HL-60 (cell line): ENCODE measurements around the gene COQ3.

Source experiments
- DNase-seq, 2 experiments: peaks; one replicate each; pipeline ENCODE4 v3.0.0-alpha.2; 2010 to 2020; ENCODE audit warnings: low read depth in 1 of 2, low spot score in 1 of 2
- H3K27ac ChIP-seq: fragments of 250-450 bp; sonication (Bioruptor Pico); replicated peaks from 2 replicates; pipeline ENCODE4 v1.5.1; 2020; ENCODE audit warnings: mild to moderate bottlenecking, moderate library complexity
- H3K27me3 ChIP-seq: fragments of 250-450 bp; sonication (Bioruptor Pico); 2 replicates; pipeline ENCODE4 v1.5.1; 2021; ENCODE audit warnings: mild to moderate bottlenecking, moderate library complexity; ENCODE audit not compliant: insufficient read depth, poor library complexity, severe bottlenecking
- H3K4me3 ChIP-seq: replicated peaks from 2 replicates; pipeline ENCODE4 v1.5.1; 2011; ENCODE audit warnings: mild to moderate bottlenecking, control low read depth, low read length; ENCODE audit not compliant: insufficient read depth
- GABPA ChIP-seq: IDR thresholded peaks from 2 replicates; pipeline ENCODE4 v1.6.1; 2012; ENCODE audit warnings: low read depth
- POLR2AphosphoS5 ChIP-seq: IDR thresholded peaks from 2 replicates; pipeline ENCODE4 v1.6.1; 2012; ENCODE audit warnings: low read depth
- SPI1 ChIP-seq: IDR thresholded peaks from 2 replicates; pipeline ENCODE4 v1.6.1; 2012; ENCODE audit warnings: low read depth, mild to moderate bottlenecking, borderline replicate concordance
- TF ChIP-seq, protein P1 (sequence below): IDR thresholded peaks from 2 replicates; pipeline ENCODE4 v1.6.1; 2012; ENCODE audit warnings: low read depth; ENCODE audit not compliant: insufficient replicate concordance
- TF ChIP-seq, protein P2 (sequence below): IDR thresholded peaks from one replicate; pipeline ENCODE4 v1.5.1; 2011; ENCODE audit warnings: low read length, control low read depth, inconsistent platforms; ENCODE audit not compliant: insufficient read depth

Gene COQ3

DNA sequence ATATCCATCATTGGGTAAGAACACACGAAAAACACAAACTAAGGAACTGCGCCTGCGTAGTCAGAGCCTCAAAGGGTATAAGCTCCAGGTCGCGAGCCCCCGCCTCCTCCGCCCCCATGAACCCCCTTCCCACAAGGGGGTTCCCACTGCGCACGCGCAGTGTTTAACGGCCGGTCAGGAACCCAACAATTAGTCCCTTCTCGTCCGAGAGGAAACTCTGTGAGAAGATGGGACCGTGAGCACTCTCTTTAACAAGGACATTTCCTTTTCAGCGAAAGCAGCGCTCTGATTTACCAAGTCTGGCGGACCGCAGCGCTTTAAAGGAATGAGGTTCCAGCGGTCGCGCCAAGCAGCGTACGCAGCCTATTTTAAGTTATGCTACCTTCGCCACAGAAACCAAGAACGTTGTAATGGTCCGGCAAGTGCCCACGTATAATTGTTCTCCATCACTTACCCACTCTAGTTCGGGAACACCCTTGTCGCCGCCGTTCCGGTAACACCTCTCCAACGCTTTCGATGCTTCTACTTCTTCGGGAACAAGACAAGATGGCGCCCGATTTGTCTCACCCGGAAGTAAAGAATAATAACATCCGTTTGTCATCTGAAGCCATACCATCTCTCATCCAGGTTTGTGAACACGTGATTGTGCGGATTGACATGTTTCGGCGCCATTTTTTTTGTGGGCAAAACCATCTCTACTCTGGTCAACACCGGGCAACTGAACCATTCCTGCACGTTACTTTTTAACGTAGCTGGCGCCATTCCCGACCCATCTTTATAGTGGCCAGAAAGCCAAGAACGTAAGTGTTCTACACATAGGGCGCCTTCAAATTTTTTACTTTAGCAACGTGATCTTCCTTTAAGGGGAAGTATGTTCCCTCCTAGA lies 31.0 kb upstream of the COQ3 start, which contains the start of gene PNISR:
PNISR (minus strand) TSS at position 548 of the 886 bp plus-strand sequence. CDS start 10,649 bp downstream, outside the sequence.
- DNase-seq, result peak; percentile 96
- peak within 1 kb of the TSS; percentile 83 for H3K4me3 ChIP-seq
- no peaks in the 10 kb centered on the region for H3K27me3 ChIP-seq
- peak within 1 kb of the TSS; percentile 89 for H3K27ac ChIP-seq
- TF ChIP-seq GABPA, result peak; percentile 99
- TF ChIP-seq, protein P1, sequence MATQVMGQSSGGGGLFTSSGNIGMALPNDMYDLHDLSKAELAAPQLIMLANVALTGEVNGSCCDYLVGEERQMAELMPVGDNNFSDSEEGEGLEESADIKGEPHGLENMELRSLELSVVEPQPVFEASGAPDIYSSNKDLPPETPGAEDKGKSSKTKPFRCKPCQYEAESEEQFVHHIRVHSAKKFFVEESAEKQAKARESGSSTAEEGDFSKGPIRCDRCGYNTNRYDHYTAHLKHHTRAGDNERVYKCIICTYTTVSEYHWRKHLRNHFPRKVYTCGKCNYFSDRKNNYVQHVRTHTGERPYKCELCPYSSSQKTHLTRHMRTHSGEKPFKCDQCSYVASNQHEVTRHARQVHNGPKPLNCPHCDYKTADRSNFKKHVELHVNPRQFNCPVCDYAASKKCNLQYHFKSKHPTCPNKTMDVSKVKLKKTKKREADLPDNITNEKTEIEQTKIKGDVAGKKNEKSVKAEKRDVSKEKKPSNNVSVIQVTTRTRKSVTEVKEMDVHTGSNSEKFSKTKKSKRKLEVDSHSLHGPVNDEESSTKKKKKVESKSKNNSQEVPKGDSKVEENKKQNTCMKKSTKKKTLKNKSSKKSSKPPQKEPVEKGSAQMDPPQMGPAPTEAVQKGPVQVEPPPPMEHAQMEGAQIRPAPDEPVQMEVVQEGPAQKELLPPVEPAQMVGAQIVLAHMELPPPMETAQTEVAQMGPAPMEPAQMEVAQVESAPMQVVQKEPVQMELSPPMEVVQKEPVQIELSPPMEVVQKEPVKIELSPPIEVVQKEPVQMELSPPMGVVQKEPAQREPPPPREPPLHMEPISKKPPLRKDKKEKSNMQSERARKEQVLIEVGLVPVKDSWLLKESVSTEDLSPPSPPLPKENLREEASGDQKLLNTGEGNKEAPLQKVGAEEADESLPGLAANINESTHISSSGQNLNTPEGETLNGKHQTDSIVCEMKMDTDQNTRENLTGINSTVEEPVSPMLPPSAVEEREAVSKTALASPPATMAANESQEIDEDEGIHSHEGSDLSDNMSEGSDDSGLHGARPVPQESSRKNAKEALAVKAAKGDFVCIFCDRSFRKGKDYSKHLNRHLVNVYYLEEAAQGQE, result no peak
- TF ChIP-seq, protein P2, sequence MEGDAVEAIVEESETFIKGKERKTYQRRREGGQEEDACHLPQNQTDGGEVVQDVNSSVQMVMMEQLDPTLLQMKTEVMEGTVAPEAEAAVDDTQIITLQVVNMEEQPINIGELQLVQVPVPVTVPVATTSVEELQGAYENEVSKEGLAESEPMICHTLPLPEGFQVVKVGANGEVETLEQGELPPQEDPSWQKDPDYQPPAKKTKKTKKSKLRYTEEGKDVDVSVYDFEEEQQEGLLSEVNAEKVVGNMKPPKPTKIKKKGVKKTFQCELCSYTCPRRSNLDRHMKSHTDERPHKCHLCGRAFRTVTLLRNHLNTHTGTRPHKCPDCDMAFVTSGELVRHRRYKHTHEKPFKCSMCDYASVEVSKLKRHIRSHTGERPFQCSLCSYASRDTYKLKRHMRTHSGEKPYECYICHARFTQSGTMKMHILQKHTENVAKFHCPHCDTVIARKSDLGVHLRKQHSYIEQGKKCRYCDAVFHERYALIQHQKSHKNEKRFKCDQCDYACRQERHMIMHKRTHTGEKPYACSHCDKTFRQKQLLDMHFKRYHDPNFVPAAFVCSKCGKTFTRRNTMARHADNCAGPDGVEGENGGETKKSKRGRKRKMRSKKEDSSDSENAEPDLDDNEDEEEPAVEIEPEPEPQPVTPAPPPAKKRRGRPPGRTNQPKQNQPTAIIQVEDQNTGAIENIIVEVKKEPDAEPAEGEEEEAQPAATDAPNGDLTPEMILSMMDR, result no peak
- peak; percentile 87 for TF ChIP-seq POLR2AphosphoS5
- TF ChIP-seq SPI1, result no peak

DNA sequence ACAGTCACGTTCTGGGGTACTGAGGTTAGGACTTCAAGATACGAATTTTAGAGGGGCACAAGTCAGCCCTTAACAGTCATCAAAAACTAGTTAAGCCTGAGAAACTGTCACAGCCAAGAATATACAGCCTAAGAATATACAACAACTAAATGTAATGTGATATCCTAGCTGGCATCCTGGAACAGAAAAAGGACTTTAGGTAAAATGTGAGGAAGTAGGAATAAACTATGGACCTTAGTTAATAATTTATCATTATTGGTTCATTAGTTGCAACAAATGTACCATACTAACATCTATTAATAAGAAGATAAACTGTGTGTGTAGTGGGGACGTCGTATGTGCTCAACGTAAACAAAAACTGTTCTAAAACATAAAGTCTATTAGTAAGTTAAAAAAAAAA lies 30.0 kb upstream of the COQ3 start:
- no peak for DNase-seq
- H3K27me3 ChIP-seq, result no peaks in the 10 kb centered on the region
- TF ChIP-seq POLR2AphosphoS5 (no peak), SPI1 (no peak), GABPA (no peak)
- TF ChIP-seq, protein P1, result no peak
- TF ChIP-seq, protein P2, result no peak
- H3K4me3 ChIP-seq, result peak overlapping the region; percentile 83
- peak overlapping the region; percentile 89; the same call in 1 of the 2 replicates for H3K27ac ChIP-seq

DNA sequence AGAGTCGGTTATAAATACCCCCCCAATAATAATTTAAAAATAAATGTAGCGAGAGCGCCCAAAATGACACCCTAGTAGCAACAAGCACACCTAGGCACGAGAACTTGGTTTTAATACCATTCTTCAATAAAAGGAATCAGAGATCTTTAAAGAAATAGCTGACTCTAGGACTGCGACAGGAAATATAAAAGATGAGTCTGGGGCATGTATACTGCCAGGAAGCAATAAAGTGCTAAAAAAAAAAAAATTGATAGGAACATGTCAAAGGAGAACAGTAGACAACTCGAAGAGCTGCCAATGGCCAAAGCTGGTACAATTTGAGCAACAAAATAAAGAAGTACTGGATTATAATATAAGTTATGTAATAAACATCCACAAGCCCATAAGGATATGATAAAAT lies 28.9 kb upstream of the COQ3 start:
- no peak for DNase-seq
- H3K4me3 ChIP-seq, result no peak overlapping the region
- H3K27me3 ChIP-seq, result no peaks in the 10 kb centered on the region

More for the DNA sequence above, 28.9 kb upstream of the COQ3 start:
- TF ChIP-seq SPI1 (no peak), POLR2AphosphoS5 (no peak), GABPA (no peak)
- TF ChIP-seq, protein P2, result no peak
- TF ChIP-seq, protein P1, result no peak
- no peak overlapping the region for H3K27ac ChIP-seq
